Tibial artery (tissue), 4 donors: ENCODE results near the gene PSEN2.

Experiments
- DNase-seq, 2 donors: peaks; one replicate each; pipeline ENCODE4 v3.0.0-alpha.2; 2019
- H3K27ac ChIP-seq, 2 donors: fragments of 200-600 bp; sonication (generic) in 1 of 2; 1 replicate in 1 of 2; 2 replicates in 1 of 2; pipeline ENCODE4 v1.5.1; 2018 to 2019; ENCODE audit warnings: mild to moderate bottlenecking in 1 of 2
- H3K27me3 ChIP-seq, 2 donors: fragments of 200-600 bp; sonication (generic) in 1 of 2; one replicate each; pipeline versions ENCODE4 v1.5.1 to v1.6.0; 2016 to 2019
- H3K36me3 ChIP-seq, 3 donors: fragments of 200-600 bp; sonication (generic) in 2 of 3; one replicate each; pipeline ENCODE4 v1.5.1; 2016 to 2019; ENCODE audit warnings: mild to moderate bottlenecking in 2 of 3
- H3K4me1 ChIP-seq, 4 donors: fragments of 200-600 bp; sonication (generic) in 2 of 4; 1 replicate in 3 of 4; 2 replicates in 1 of 4; pipeline ENCODE4 v1.5.1; 2016 to 2019
- H3K4me3 ChIP-seq, 2 donors: fragments of 200-600 bp; sonication (generic) in 1 of 2; 1 replicate in 1 of 2; 2 replicates in 1 of 2; pipeline ENCODE4 v1.5.1; 2018 to 2019; ENCODE audit warnings: mild to moderate bottlenecking in 2 of 2
- H3K9me3 ChIP-seq, 3 donors: fragments of 200-600 bp; sonication (generic) in 1 of 3; one replicate each; pipeline ENCODE4 v1.5.1; 2016 to 2019
- CTCF ChIP-seq, 2 experiments: fragments of 200-600 bp in 1 of 2; fragments of 450-650 bp in 1 of 2; IDR thresholded peaks; one replicate each; pipeline ENCODE4 v1.5.1; 2017 to 2019; ENCODE audit warnings: antibody characterized with exemption in 2 of 2, mild to moderate bottlenecking in 1 of 2, moderate library complexity in 1 of 2
- intact Hi-C: fragments of 100-400 bp; cut with DNase I; formaldehyde crosslinking; loops from one replicate; pipeline ENCODE4 v1.15.0; 2023; ENCODE audit warnings: low total_unique reads

PSEN2 gene

GRCh38 chr1:226939438-226940028 lies 69.1 kb downstream of the PSEN2 start:
- Histone ChIP-seq H3K27ac (peak overlapping the region; percentile 92 to 98), H3K4me1 (peaks cover 0 to 39% (median 30%) of the 10 kb centered on the region in 4 donors), H3K27me3 (no peaks in the 10 kb centered on the region), H3K4me3 (peak overlapping the region; percentile 64 to 77), H3K36me3 (peaks cover 0 to 3% (median 0%) of the 10 kb centered on the region in 3 donors), H3K9me3 (no peaks in the 10 kb centered on the region)
- no peak for TF ChIP-seq CTCF (IDR thresholded peaks at IDR 0.05)
- DNase-seq = peak; percentile 57 to 83
- intact Hi-C loops = loop anchor here (1.0 to 5.0 kb wide), 2 partner anchors 34 to 67 kb away; partner anchors contain the start of gene PSEN2

- peak within 1 kb of the TSS; percentile 64 to 77 for H3K4me3 ChIP-seq
- H3K4me1 ChIP-seq = peaks cover 0 to 42% (median 31%) of the 10 kb centered on the region in 4 donors
- no peaks in the 10 kb centered on the region for H3K9me3 ChIP-seq
- intact Hi-C loops = loop anchor here (1.0 to 5.0 kb wide), 2 partner anchors 33 to 68 kb away; partner anchors contain the start of gene PSEN2
- no peaks in the 10 kb centered on the region for H3K36me3 ChIP-seq
- peak; percentile 98 to 100 for DNase-seq
- H3K27me3 ChIP-seq = no peaks in the 10 kb centered on the region
- H3K27ac ChIP-seq = peak within 1 kb of the TSS; percentile 92 to 98
- no peak for TF ChIP-seq CTCF (IDR thresholded peaks at IDR 0.05)
Observed at GRCh38 chr1:226940029-226940805, 69.8 kb downstream of the PSEN2 start, which contains the start of gene COQ8A. Gene COQ8A, plus strand, starts transcription at chr1:226940294. Its CDS starts 21,092 bp downstream, at chr1:226961386.

- H3K27ac ChIP-seq = peak overlapping the region in 1 of 2 donors; percentile 54
- H3K4me3 ChIP-seq = peak overlapping the region; percentile 64 to 77
- H3K4me1 ChIP-seq = peaks cover 0 to 47% (median 31%) of the 10 kb centered on the region in 4 donors
- no peak for DNase-seq
- intact Hi-C loops = loop anchor here (1.0 to 5.0 kb wide), 2 partner anchors 33 to 68 kb away; partner anchors contain the start of gene PSEN2
- no peaks in the 10 kb centered on the region for H3K36me3 ChIP-seq
- no peaks in the 10 kb centered on the region for H3K9me3 ChIP-seq
- TF ChIP-seq CTCF (IDR thresholded peaks at IDR 0.05) = no peak
- H3K27me3 ChIP-seq = no peaks in the 10 kb centered on the region
Observed at GRCh38 chr1:226940806-226941067, 70.3 kb downstream of the PSEN2 start.

GRCh38 chr1:226942392-226942791 lies 72.0 kb downstream of the PSEN2 start:
- H3K27me3 ChIP-seq = no peaks in the 10 kb centered on the region
- H3K9me3 ChIP-seq = no peaks in the 10 kb centered on the region
- peaks cover 0 to 53% (median 31%) of the 10 kb centered on the region in 4 donors for H3K4me1 ChIP-seq
- intact Hi-C loops = loop anchor here (5.0 kb wide), 1 partner anchor 70 kb away; the partner anchor contains the start of gene PSEN2
- no peak overlapping the region for H3K4me3 ChIP-seq
- no peak for TF ChIP-seq CTCF (IDR thresholded peaks at IDR 0.05)
- no peak for DNase-seq
- no peaks in the 10 kb centered on the region for H3K36me3 ChIP-seq
- no peak overlapping the region for H3K27ac ChIP-seq

GRCh38 chr1:226943156-226943555 lies 72.7 kb downstream of the PSEN2 start:
- Histone ChIP-seq H3K9me3 (no peaks in the 10 kb centered on the region), H3K27me3 (no peaks in the 10 kb centered on the region), H3K27ac (no peak overlapping the region), H3K4me1 (peaks cover 0 to 53% (median 28%) of the 10 kb centered on the region in 4 donors), H3K36me3 (no peaks in the 10 kb centered on the region), H3K4me3 (no peak overlapping the region)
- no peak for TF ChIP-seq CTCF (IDR thresholded peaks at IDR 0.05)
- peak in 1 of 2 donors; percentile 51 for DNase-seq
- intact Hi-C loops = loop anchor here (5.0 kb wide), 1 partner anchor 71 kb away; the partner anchor contains the start of gene PSEN2
